Trophoblast cell (in vitro differentiated cells and primary cell): ENCODE results near the gene GTF3C1.

Experiments
- DNase-seq, 2 donors: peaks; one replicate each; pipeline ENCODE4 v3.0.0-alpha.2; 2016
- H2AFZ ChIP-seq: 2 replicates; pipeline ENCODE4 v1.6.1; 2013; ENCODE audit warnings: low read length, moderate library complexity, mild to moderate bottlenecking; ENCODE audit not compliant: insufficient read depth, poor library complexity
- H2AK5ac ChIP-seq: 2 replicates; pipeline ENCODE4 v1.6.1; 2013; ENCODE audit warnings: mild to moderate bottlenecking, low read length
- H2BK120ac ChIP-seq: 2 replicates; pipeline ENCODE4 v1.6.1; 2013; ENCODE audit warnings: low read length, mild to moderate bottlenecking, moderate library complexity; ENCODE audit not compliant: insufficient read depth, poor library complexity
- H2BK12ac ChIP-seq: 2 replicates; pipeline ENCODE4 v1.6.1; 2013; ENCODE audit warnings: mild to moderate bottlenecking, low read length, moderate library complexity
- H2BK5ac ChIP-seq: 2 replicates; pipeline ENCODE4 v1.6.1; 2013; ENCODE audit warnings: low read length, low read depth, moderate library complexity, mild to moderate bottlenecking; ENCODE audit not compliant: poor library complexity
- H3K14ac ChIP-seq: 2 replicates; pipeline ENCODE4 v1.6.1; 2013; ENCODE audit warnings: mild to moderate bottlenecking, low read length
- H3K18ac ChIP-seq: 2 replicates; pipeline ENCODE4 v1.6.1; 2013; ENCODE audit warnings: mild to moderate bottlenecking, low read length
- H3K23ac ChIP-seq: 2 replicates; pipeline ENCODE4 v1.6.1; 2013; ENCODE audit warnings: low read length
- H3K27ac ChIP-seq: 2 replicates; pipeline ENCODE4 v1.5.1; 2013; ENCODE audit warnings: low read depth, mild to moderate bottlenecking, inconsistent platforms, low read length, moderate library complexity
- H3K27me3 ChIP-seq: 2 replicates; pipeline ENCODE4 v1.6.1; 2013; ENCODE audit warnings: inconsistent platforms, mild to moderate bottlenecking, low read length, moderate library complexity; ENCODE audit not compliant: insufficient read depth
- H3K36me3 ChIP-seq, 2 experiments: 1 replicate in 1 of 2; 2 replicates in 1 of 2; pipeline ENCODE4 v1.6.1; 2013; ENCODE audit warnings: low read length in 2 of 2, mild to moderate bottlenecking in 2 of 2, moderate library complexity in 1 of 2; ENCODE audit not compliant: insufficient read depth in 2 of 2, control insufficient read depth in 1 of 2
- H3K4ac ChIP-seq: 2 replicates; pipeline ENCODE4 v1.6.1; 2013; ENCODE audit warnings: low read depth, mild to moderate bottlenecking, low read length, moderate library complexity
- H3K4me1 ChIP-seq, 2 experiments: 1 replicate in 1 of 2; 2 replicates in 1 of 2; pipeline ENCODE4 v1.6.1; 2013; ENCODE audit warnings: low read length in 2 of 2, mild to moderate bottlenecking in 2 of 2, moderate library complexity in 1 of 2; ENCODE audit not compliant: insufficient read depth in 2 of 2, control insufficient read depth in 1 of 2
- H3K4me2 ChIP-seq: 2 replicates; pipeline ENCODE4 v1.6.1; 2013; ENCODE audit warnings: inconsistent platforms, mild to moderate bottlenecking, low read length, moderate library complexity
- H3K4me3 ChIP-seq: 2 replicates; pipeline ENCODE4 v1.5.1; 2013; ENCODE audit warnings: mild to moderate bottlenecking, low read depth, low read length, inconsistent platforms
- H3K79me1 ChIP-seq: one replicate; pipeline ENCODE4 v1.6.1; 2013; ENCODE audit warnings: low read length
- H3K79me2 ChIP-seq: 2 replicates; pipeline ENCODE4 v1.6.1; 2013; ENCODE audit warnings: low read length, mild to moderate bottlenecking; ENCODE audit not compliant: control insufficient read depth, insufficient read depth, poor library complexity
- H3K9ac ChIP-seq: 2 replicates; pipeline ENCODE4 v1.6.1; 2013; ENCODE audit warnings: mild to moderate bottlenecking, low read length
- H3K9me3 ChIP-seq: 2 replicates; pipeline ENCODE4 v1.6.1; 2013; ENCODE audit warnings: low read depth, mild to moderate bottlenecking, control low read depth, inconsistent platforms, low read length; ENCODE audit not compliant: insufficient read depth
- H4K12ac ChIP-seq: 2 replicates; pipeline ENCODE4 v1.6.1; 2013; ENCODE audit warnings: low read depth, mild to moderate bottlenecking, low read length, moderate library complexity
- H4K8ac ChIP-seq: 2 replicates; pipeline ENCODE4 v1.6.1; 2013; ENCODE audit warnings: low read depth, mild to moderate bottlenecking, low read length, moderate library complexity
- H4K91ac ChIP-seq: one replicate; pipeline ENCODE4 v1.6.1; 2013; ENCODE audit warnings: low read depth, mild to moderate bottlenecking, low read length, moderate library complexity
- WGBS: extraction: QIAGEN DNeasy Blood & Tissue Kit; methylation state at CpG from one replicate; pipeline ENCODE4 v1.1.7; 2013; ENCODE audit warnings: missing lambda C conversion rate; ENCODE audit not compliant: insufficient read length, insufficient coverage; ENCODE audit errors: extremely low coverage; 5-methylcytosine and 5-hydroxymethylcytosine counted together

The GTF3C1 gene

GRCh38 chr16:27518226-27518625 lies 31.5 kb downstream of the GTF3C1 start:
- Histone ChIP-seq H3K9me3 (peaks cover 1% of the 10 kb centered on the region), H3K9ac (no peak overlapping the region), H3K4me1 (no peaks in the 10 kb centered on the region), H3K4me2 (no peak overlapping the region), H4K12ac (no peak overlapping the region), H3K4ac (no peak overlapping the region), H3K27me3 (no peaks in the 10 kb centered on the region), H3K27ac (no peak overlapping the region), H3K23ac (no peak overlapping the region), H4K91ac (no peak overlapping the region), H3K36me3 (peaks cover 15 to 32% of the 10 kb centered on the region in 2 experiments), H2AFZ (no peak overlapping the region), H2BK120ac (no peak overlapping the region), H2BK5ac (no peak overlapping the region), H4K8ac (no peak overlapping the region), H2BK12ac (no peak overlapping the region), H3K79me1 (no peaks in the 10 kb centered on the region), H2AK5ac (no peak overlapping the region), H3K4me3 (no peak overlapping the region), H3K18ac (no peak overlapping the region), H3K14ac (no peak overlapping the region), H3K79me2 (no peaks in the 10 kb centered on the region)
- DNase-seq, result no peak
- WGBS, result no CpG with 5 or more reads among the region's 4 CpGs

GRCh38 chr16:27517664-27518063 lies 32.0 kb downstream of the GTF3C1 start:
- DNase-seq, result no peak
- no peak overlapping the region for H3K27ac ChIP-seq
- no peak overlapping the region for H4K12ac ChIP-seq
- H3K4me2 ChIP-seq, result no peak overlapping the region
- H3K4ac ChIP-seq, result no peak overlapping the region
- H3K79me1 ChIP-seq, result no peaks in the 10 kb centered on the region
- H3K18ac ChIP-seq, result no peak overlapping the region
- peaks cover 1% of the 10 kb centered on the region for H3K9me3 ChIP-seq
- H3K9ac ChIP-seq, result no peak overlapping the region
- no peaks in the 10 kb centered on the region for H3K27me3 ChIP-seq
- H2AFZ ChIP-seq, result no peak overlapping the region
- no peak overlapping the region for H2BK120ac ChIP-seq
- WGBS, result no CpG with 5 or more reads among the region's 7 CpGs
- no peak overlapping the region for H2AK5ac ChIP-seq
- H3K23ac ChIP-seq, result no peak overlapping the region
- H3K4me3 ChIP-seq, result no peak overlapping the region
- no peak overlapping the region for H2BK5ac ChIP-seq
- no peak overlapping the region for H2BK12ac ChIP-seq
- H3K4me1 ChIP-seq, result no peaks in the 10 kb centered on the region
- no peak overlapping the region for H4K91ac ChIP-seq
- H4K8ac ChIP-seq, result no peak overlapping the region
- H3K79me2 ChIP-seq, result no peaks in the 10 kb centered on the region
- peaks cover 15 to 32% of the 10 kb centered on the region in 2 experiments for H3K36me3 ChIP-seq
- no peak overlapping the region for H3K14ac ChIP-seq

GRCh38 chr16:27516365-27516764 lies 33.3 kb downstream of the GTF3C1 start:
- no peak for DNase-seq
- Histone ChIP-seq H3K9ac (no peak overlapping the region), H3K27me3 (no peaks in the 10 kb centered on the region), H3K14ac (no peak overlapping the region), H2AFZ (no peak overlapping the region), H3K36me3 (peaks cover 18 to 36% of the 10 kb centered on the region in 2 experiments), H2BK12ac (no peak overlapping the region), H3K18ac (no peak overlapping the region), H4K8ac (no peak overlapping the region), H3K4ac (no peak overlapping the region), H3K4me3 (no peak overlapping the region), H4K12ac (peak overlapping the region; percentile 14), H3K79me2 (no peaks in the 10 kb centered on the region), H3K9me3 (peaks cover 4% of the 10 kb centered on the region), H4K91ac (no peak overlapping the region), H3K27ac (no peak overlapping the region), H2BK120ac (no peak overlapping the region), H2BK5ac (no peak overlapping the region), H2AK5ac (no peak overlapping the region), H3K4me2 (no peak overlapping the region), H3K4me1 (no peaks in the 10 kb centered on the region), H3K79me1 (no peaks in the 10 kb centered on the region), H3K23ac (no peak overlapping the region)
- no CpG with 5 or more reads among the region's 11 CpGs for WGBS

GRCh38 chr16:27515874-27516353 lies 33.8 kb downstream of the GTF3C1 start:
- H4K12ac ChIP-seq, result peak overlapping the region; percentile 14
- H3K79me2 ChIP-seq, result no peaks in the 10 kb centered on the region
- H3K18ac ChIP-seq, result no peak overlapping the region
- H2BK120ac ChIP-seq, result no peak overlapping the region
- H3K9ac ChIP-seq, result no peak overlapping the region
- H3K27ac ChIP-seq, result no peak overlapping the region
- DNase-seq, result peak in 1 of 2 donors; percentile 24
- no CpG with 5 or more reads among the region's 9 CpGs for WGBS
- H2BK12ac ChIP-seq, result no peak overlapping the region
- no peak overlapping the region for H2AFZ ChIP-seq
- H4K8ac ChIP-seq, result no peak overlapping the region
- no peak overlapping the region for H2BK5ac ChIP-seq
- no peak overlapping the region for H3K4ac ChIP-seq
- no peak overlapping the region for H3K23ac ChIP-seq
- no peak overlapping the region for H3K14ac ChIP-seq
- no peaks in the 10 kb centered on the region for H3K4me1 ChIP-seq
- peaks cover 17 to 36% of the 10 kb centered on the region in 2 experiments for H3K36me3 ChIP-seq
- no peak overlapping the region for H3K4me2 ChIP-seq
- H3K9me3 ChIP-seq, result peaks cover 4% of the 10 kb centered on the region
- H3K79me1 ChIP-seq, result no peaks in the 10 kb centered on the region
- H3K4me3 ChIP-seq, result no peak overlapping the region
- no peak overlapping the region for H4K91ac ChIP-seq
- no peak overlapping the region for H2AK5ac ChIP-seq
- no peaks in the 10 kb centered on the region for H3K27me3 ChIP-seq
